HFFc6 (cell line): ENCODE results near the gene PHF21A. TPM values are rescaled to one million over a fixed set of nuclear protein-coding genes. Genes with fewer than 3 reads are reported as not detected.

Source experiments
- DNase-seq: peaks from one replicate; pipeline ENCODE4 v3.0.0-alpha.2; 2018
- H3K27ac Mint-ChIP-seq: 2 replicates; pipeline ENCODE4 v1.8.0; 2020; ENCODE audit warnings: mild to moderate bottlenecking, mixed read lengths
- H3K27me3 Mint-ChIP-seq: 2 replicates; pipeline ENCODE4 v1.8.0; 2021; ENCODE audit warnings: mild to moderate bottlenecking, moderate library complexity, mixed read lengths; ENCODE audit not compliant: insufficient read depth
- H3K36me3 Mint-ChIP-seq: 2 replicates; pipeline ENCODE4 v1.8.0; 2021; ENCODE audit warnings: low read depth, mixed read lengths
- H3K4me1 Mint-ChIP-seq: 2 replicates; pipeline ENCODE4 v1.8.0; 2020; ENCODE audit warnings: low read depth, mixed read lengths
- H3K4me3 Mint-ChIP-seq: 2 replicates; pipeline ENCODE4 v1.8.0; 2020; ENCODE audit warnings: mild to moderate bottlenecking, moderate library complexity, mixed read lengths
- H3K9me3 Mint-ChIP-seq: 2 replicates; pipeline ENCODE4 v1.8.0; 2020; ENCODE audit warnings: mild to moderate bottlenecking, mixed read lengths
- CTCF ChIP-seq: fragments of 200-600 bp; sonication (generic); IDR thresholded peaks from 2 replicates; pipeline ENCODE4 v1.5.0; 2021; ENCODE audit warnings: antibody characterized with exemption, mild to moderate bottlenecking
- long read RNA-seq: library from polyadenylated mRNA; unstranded; transcript quantifications from one replicate; pipeline ENCODE4 v2.0.0, GENCODE V29; 2019
- total RNA-seq, 6 experiments: library from RNA; stranded (reverse); fragmentation: NEBNext Ultra II Directional; extraction: Animal tissue kit (Norgen Biotek cat#: 25700); gene quantifications; 2 replicates in 1 of 6; 3 replicates in 5 of 6; pipeline ENCODE4 v1.2.3, GENCODE V29; 2021

Gene PHF21A
- 10 to 100 TPM; 25.5 to 32.4 (median 26.2) TPM for total RNA-seq
- long read RNA-seq, partial matches to known transcripts, result 1 of 6 reads
- long read RNA-seq, other reads (novel, unspliced or antisense), result 5 of 6 reads

GRCh38 chr11:46121301-46121723, at the start of gene PHF21A:
TSS of gene PHF21A (minus strand) at chr11:46121454. CDS start at chr11:46084219, 37,235 bp downstream.
- no peak for TF ChIP-seq CTCF
- Mint-ChIP-seq H3K27me3 (peaks cover 1% of the 10 kb centered on the region; the same call in 1 of the 2 replicates), H3K27ac (peak within 1 kb of the TSS; percentile 84), H3K4me1 (peaks cover 45% of the 10 kb centered on the region), H3K9me3 (no peaks in the 10 kb centered on the region), H3K4me3 (peak within 1 kb of the TSS; percentile 92), H3K36me3 (peaks cover 4% of the 10 kb centered on the region; the same call in 1 of the 2 replicates)
- DNase-seq, result peak; percentile 94

GRCh38 chr11:46170797-46171196, 49.5 kb upstream of the PHF21A start:
- Mint-ChIP-seq H3K4me1 (no peaks in the 10 kb centered on the region), H3K9me3 (no peaks in the 10 kb centered on the region), H3K36me3 (no peaks in the 10 kb centered on the region), H3K27me3 (peaks cover 35% of the 10 kb centered on the region), H3K4me3 (no peak overlapping the region), H3K27ac (no peak overlapping the region)
- no peak for DNase-seq
- no peak for TF ChIP-seq CTCF

GRCh38 chr11:46162700-46163099, 41.4 kb upstream of the PHF21A start:
- H3K9me3 Mint-ChIP-seq, result no peaks in the 10 kb centered on the region
- TF ChIP-seq CTCF, result no peak
- peaks cover 48% of the 10 kb centered on the region for H3K27me3 Mint-ChIP-seq
- H3K4me3 Mint-ChIP-seq, result no peak overlapping the region
- no peaks in the 10 kb centered on the region; the same call in 1 of the 2 replicates for H3K4me1 Mint-ChIP-seq
- H3K36me3 Mint-ChIP-seq, result no peaks in the 10 kb centered on the region
- H3K27ac Mint-ChIP-seq, result no peak overlapping the region
- no peak for DNase-seq

GRCh38 chr11:46161201-46161600, 39.9 kb upstream of the PHF21A start:
- no peaks in the 10 kb centered on the region for H3K36me3 Mint-ChIP-seq
- DNase-seq, result no peak

GRCh38 chr11:46160100-46160499, 38.8 kb upstream of the PHF21A start:
- Mint-ChIP-seq H3K36me3 (no peaks in the 10 kb centered on the region), H3K4me3 (no peak overlapping the region), H3K4me1 (no peaks in the 10 kb centered on the region; the same call in 1 of the 2 replicates), H3K9me3 (no peaks in the 10 kb centered on the region), H3K27ac (no peak overlapping the region), H3K27me3 (peaks cover 35% of the 10 kb centered on the region)
- no peak for DNase-seq
- no peak for TF ChIP-seq CTCF

More at GRCh38 chr11:46161201-46161600, 39.9 kb upstream of the PHF21A start:
- H3K9me3 Mint-ChIP-seq, result no peaks in the 10 kb centered on the region
- H3K4me1 Mint-ChIP-seq, result no peaks in the 10 kb centered on the region; the same call in 1 of the 2 replicates
- H3K27ac Mint-ChIP-seq, result no peak overlapping the region
- peaks cover 43% of the 10 kb centered on the region for H3K27me3 Mint-ChIP-seq
- no peak overlapping the region for H3K4me3 Mint-ChIP-seq
- no peak for TF ChIP-seq CTCF
